GM12874 (cell line): Measurements from ENCODE around the gene AASDH.

Experiments
- CTCF ChIP-seq: IDR thresholded peaks from 2 replicates; pipeline ENCODE4 v1.5.1; 2011; ENCODE audit warnings: low read depth, mild to moderate bottlenecking, control low read depth, low read length, moderate library complexity; ENCODE audit not compliant: insufficient read depth

Gene AASDH

DNA sequence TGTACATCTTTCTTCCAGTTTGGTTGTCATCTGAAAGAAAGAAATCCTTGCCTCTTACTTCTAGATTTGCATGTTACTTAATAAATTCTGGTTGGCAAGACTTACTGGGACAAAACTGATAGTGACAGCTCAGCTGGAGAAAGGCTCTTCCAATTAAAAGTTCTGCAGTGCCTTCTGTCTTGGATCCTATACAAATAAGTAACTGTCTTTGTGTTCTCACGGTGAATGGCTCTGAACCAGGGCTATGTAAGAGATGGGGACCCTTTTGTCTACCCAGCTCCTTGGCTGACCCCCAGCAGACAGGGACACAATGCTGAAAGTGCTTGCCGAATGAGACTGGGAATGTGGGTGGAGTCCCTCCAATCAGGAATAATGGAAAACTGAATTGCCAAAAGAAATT is 89.5 kb downstream of the AASDH start:
- TF ChIP-seq CTCF, result no peak

GRCh38 chr4:56296526-56296925 is 90.8 kb downstream of the AASDH start:
- no peak for TF ChIP-seq CTCF

- no peak for TF ChIP-seq CTCF
These were observed 94.2 kb downstream of the AASDH start for GRCh38 chr4:56293121-56293520.

DNA sequence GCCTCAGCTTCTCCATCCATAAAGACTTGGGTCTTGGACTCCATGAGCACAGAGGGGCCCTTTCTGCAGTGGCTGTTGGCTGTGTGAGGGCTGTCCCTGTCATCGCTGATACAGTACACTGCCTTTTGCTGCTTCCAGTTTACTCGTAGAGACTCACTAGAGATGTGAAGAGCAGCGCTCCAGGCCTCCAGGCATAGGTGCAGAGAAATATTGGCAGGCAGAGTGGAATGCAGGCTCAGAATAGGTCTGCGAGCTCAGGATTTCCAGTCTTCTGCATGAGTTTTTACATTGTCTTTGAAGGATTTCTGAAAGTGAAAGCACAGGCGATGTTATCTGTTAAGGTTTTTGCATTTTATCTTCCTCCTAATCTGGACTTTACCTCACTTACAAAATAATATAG is 97.4 kb downstream of the AASDH start:
- no peak for TF ChIP-seq CTCF

- TF ChIP-seq CTCF, result no peak
These were observed 98.6 kb downstream of the AASDH start for GRCh38 chr4:56288663-56289062.
